ENCODE results near the gene OR9Q2. TPM values are rescaled to one million over a fixed set of nuclear protein-coding genes. Genes with fewer than 3 reads are reported as not detected.

Gene OR9Q2
- total RNA-seq, 1 donor from 2014 or later, result not detected

DNA sequence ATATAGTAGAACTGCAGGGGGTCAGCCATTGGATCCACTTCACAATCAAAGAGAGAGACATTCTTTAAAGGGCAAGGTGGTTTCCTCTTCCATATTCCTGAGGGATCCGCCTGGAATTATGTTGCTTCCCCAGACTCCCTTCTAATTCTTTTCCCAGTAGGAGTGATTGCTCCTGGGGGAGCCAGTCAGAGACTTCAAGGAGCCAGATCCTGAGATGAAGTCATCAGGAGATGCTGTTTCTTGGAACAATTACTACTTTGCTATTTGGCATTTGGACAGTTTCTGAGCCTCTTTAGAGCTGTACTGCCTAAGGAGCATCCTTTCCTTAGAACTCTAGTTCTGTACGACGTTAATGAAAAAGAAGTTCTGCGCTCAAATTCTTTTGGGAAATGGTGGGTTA, 1.9 kb upstream of the OR9Q2 start:
- H3K4me1 ChIP-seq, result no peaks in the 10 kb centered on the region
- H3K79me2 ChIP-seq (ENCODE audit: low read depth), result no peaks in the 10 kb centered on the region
- no peaks in the 10 kb centered on the region for H3F3A ChIP-seq (ENCODE audit: low read depth)
- no peaks in the 10 kb centered on the region for H3K36me3 ChIP-seq
- H4K20me1 ChIP-seq (ENCODE audit: low read depth), result no peaks in the 10 kb centered on the region
- H3K36me3 Mint-ChIP-seq, result no peaks in the 10 kb centered on the region
- no peak overlapping the region for H3K4me2 ChIP-seq
- no peak overlapping the region for H3K4me3 Mint-ChIP-seq
- H3K9me3 Mint-ChIP-seq, result no peaks in the 10 kb centered on the region
- no peaks in the 10 kb centered on the region for H3K27me3 ChIP-seq
- peaks cover 2% of the 10 kb centered on the region for H3K27me3 Mint-ChIP-seq (ENCODE audit: insufficient read depth, low read depth)
- H3K27ac ChIP-seq, result no peak overlapping the region
- H3K9me3 ChIP-seq (ENCODE audit: low read depth), result no peaks in the 10 kb centered on the region
- TF ChIP-seq, protein P1, sequence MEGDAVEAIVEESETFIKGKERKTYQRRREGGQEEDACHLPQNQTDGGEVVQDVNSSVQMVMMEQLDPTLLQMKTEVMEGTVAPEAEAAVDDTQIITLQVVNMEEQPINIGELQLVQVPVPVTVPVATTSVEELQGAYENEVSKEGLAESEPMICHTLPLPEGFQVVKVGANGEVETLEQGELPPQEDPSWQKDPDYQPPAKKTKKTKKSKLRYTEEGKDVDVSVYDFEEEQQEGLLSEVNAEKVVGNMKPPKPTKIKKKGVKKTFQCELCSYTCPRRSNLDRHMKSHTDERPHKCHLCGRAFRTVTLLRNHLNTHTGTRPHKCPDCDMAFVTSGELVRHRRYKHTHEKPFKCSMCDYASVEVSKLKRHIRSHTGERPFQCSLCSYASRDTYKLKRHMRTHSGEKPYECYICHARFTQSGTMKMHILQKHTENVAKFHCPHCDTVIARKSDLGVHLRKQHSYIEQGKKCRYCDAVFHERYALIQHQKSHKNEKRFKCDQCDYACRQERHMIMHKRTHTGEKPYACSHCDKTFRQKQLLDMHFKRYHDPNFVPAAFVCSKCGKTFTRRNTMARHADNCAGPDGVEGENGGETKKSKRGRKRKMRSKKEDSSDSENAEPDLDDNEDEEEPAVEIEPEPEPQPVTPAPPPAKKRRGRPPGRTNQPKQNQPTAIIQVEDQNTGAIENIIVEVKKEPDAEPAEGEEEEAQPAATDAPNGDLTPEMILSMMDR (IDR thresholded peaks at IDR 0.05), result no peak
- TF ChIP-seq EZH2phosphoT487 (IDR thresholded peaks at IDR 0.05), result no peak
- no peak for TF ChIP-seq EZH2 (IDR thresholded peaks at IDR 0.05)
- H3K27ac Mint-ChIP-seq, result no peak overlapping the region
- no peak overlapping the region for H3K4me3 ChIP-seq
- H2AFZ ChIP-seq (replicated peaks), result no peak overlapping the region
- H3K4me1 Mint-ChIP-seq, result no peaks in the 10 kb centered on the region
- H3K9ac ChIP-seq, result no peak overlapping the region
- no peak for DNase-seq (ENCODE audit: low spot score)

DNA sequence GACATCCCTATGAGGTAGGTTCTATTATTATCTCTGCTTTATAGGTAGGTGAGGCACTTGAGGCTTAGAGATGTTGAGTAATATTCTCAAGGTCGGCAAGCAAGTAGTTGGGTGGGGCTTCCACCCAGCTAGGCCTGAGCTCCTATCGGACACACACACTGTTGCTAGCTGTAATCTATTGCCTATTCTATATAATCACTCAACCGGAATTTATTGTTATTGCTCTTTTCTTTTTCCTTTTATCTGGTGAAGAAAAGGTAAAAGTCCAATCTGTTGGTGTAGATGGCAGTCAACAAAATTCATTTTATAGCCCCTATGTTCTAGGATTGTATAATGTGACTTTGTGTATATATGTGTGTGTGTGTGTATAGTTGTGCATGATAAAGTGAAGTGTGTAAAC, 3.4 kb downstream of the OR9Q2 start:
- no peak overlapping the region for H3K27ac ChIP-seq
- H3K9ac ChIP-seq, result no peak overlapping the region
- no peaks in the 10 kb centered on the region for H3K27me3 ChIP-seq
- H3K4me1 ChIP-seq, result no peaks in the 10 kb centered on the region
- peaks cover 2% of the 10 kb centered on the region for H3K27me3 Mint-ChIP-seq (ENCODE audit: insufficient read depth, low read depth)
- H2AFZ ChIP-seq (replicated peaks), result no peak overlapping the region
- H3K9me3 Mint-ChIP-seq, result no peaks in the 10 kb centered on the region
- no peak overlapping the region for H3K4me2 ChIP-seq
- H3K4me3 Mint-ChIP-seq, result no peak overlapping the region
- H3K27ac Mint-ChIP-seq, result no peak overlapping the region
- H3K79me2 ChIP-seq (ENCODE audit: low read depth), result no peaks in the 10 kb centered on the region
- no peak for DNase-seq (ENCODE audit: low spot score)
- H3K36me3 Mint-ChIP-seq, result no peaks in the 10 kb centered on the region
- no peaks in the 10 kb centered on the region for H3K4me1 Mint-ChIP-seq
- no peaks in the 10 kb centered on the region for H4K20me1 ChIP-seq (ENCODE audit: low read depth)
- TF ChIP-seq EZH2 (IDR thresholded peaks at IDR 0.05), result no peak
- TF ChIP-seq EZH2phosphoT487 (IDR thresholded peaks at IDR 0.05), result no peak
- TF ChIP-seq, protein P1 (IDR thresholded peaks at IDR 0.05), result no peak
- H3K9me3 ChIP-seq (ENCODE audit: low read depth), result no peaks in the 10 kb centered on the region
- no peaks in the 10 kb centered on the region for H3F3A ChIP-seq (ENCODE audit: low read depth)
- no peaks in the 10 kb centered on the region for H3K36me3 ChIP-seq
- H3K4me3 ChIP-seq, result no peak overlapping the region

DNA sequence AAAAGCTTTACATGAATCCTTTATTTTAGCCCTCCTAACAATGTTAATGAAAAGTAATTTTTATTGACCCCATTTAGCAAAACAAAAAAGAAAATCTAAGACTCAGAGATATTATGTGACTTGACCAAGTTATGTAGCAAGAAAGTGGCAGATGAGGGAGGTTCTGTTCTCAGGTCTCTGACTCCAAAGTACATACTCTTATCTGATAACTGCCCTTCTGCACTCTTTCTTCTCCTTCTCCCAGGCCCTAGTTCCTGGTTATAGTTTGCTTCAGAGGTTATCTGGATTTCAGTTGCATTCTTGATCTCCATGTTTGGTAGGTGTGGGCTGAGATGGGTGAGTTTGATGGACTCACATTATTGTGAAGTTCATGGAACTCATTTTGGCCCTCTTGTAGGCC, 4.5 kb downstream of the OR9Q2 start:
- no peaks in the 10 kb centered on the region for H3K4me1 Mint-ChIP-seq
- no peak overlapping the region for H3K9ac ChIP-seq
- H2AFZ ChIP-seq (replicated peaks), result no peak overlapping the region
- TF ChIP-seq, protein P1 (IDR thresholded peaks at IDR 0.05), result no peak
- TF ChIP-seq EZH2 (IDR thresholded peaks at IDR 0.05) (no peak), EZH2phosphoT487 (IDR thresholded peaks at IDR 0.05) (no peak)
- H3K27ac Mint-ChIP-seq, result no peak overlapping the region
- H3K9me3 ChIP-seq (ENCODE audit: low read depth), result no peaks in the 10 kb centered on the region
- H3K4me3 Mint-ChIP-seq, result no peak overlapping the region
- no peaks in the 10 kb centered on the region for H3K36me3 Mint-ChIP-seq
- H3K36me3 ChIP-seq, result no peaks in the 10 kb centered on the region
- no peak overlapping the region for H3K4me2 ChIP-seq
- no peaks in the 10 kb centered on the region for H3K4me1 ChIP-seq
- H3F3A ChIP-seq (ENCODE audit: low read depth), result no peaks in the 10 kb centered on the region
- H3K27ac ChIP-seq, result no peak overlapping the region
- no peaks in the 10 kb centered on the region for H3K27me3 ChIP-seq
- H3K27me3 Mint-ChIP-seq (ENCODE audit: insufficient read depth, low read depth), result peaks cover 2% of the 10 kb centered on the region
- H3K9me3 Mint-ChIP-seq, result no peaks in the 10 kb centered on the region
- no peaks in the 10 kb centered on the region for H3K79me2 ChIP-seq (ENCODE audit: low read depth)
- H4K20me1 ChIP-seq (ENCODE audit: low read depth), result no peaks in the 10 kb centered on the region
- no peak for DNase-seq (ENCODE audit: low spot score)
- H3K4me3 ChIP-seq, result no peak overlapping the region
